SK-N-SH treated with all-trans-retinoic acid at 6 μM for 48 hours (cell line): ENCODE measurements around the gene TGFBI.

Experiments used
- ARNTL ChIP-seq: fragments of 450-650 bp; formaldehyde crosslinking; IDR thresholded peaks from 2 replicates; pipeline ENCODE4 v1.5.0; 2020; ENCODE audit warnings: low read depth, mild to moderate bottlenecking, moderate library complexity, borderline replicate concordance
- CSDC2 ChIP-seq: fragments of 250-450 bp; sonication (Bioruptor Pico); IDR thresholded peaks from 2 replicates; pipeline ENCODE4 v1.5.0; 2020; ENCODE audit warnings: mild to moderate bottlenecking, moderate library complexity
- GLIS3 ChIP-seq: fragments of 250-450 bp; sonication (Bioruptor Pico); IDR thresholded peaks from 2 replicates; pipeline ENCODE4 v1.5.0; 2020; ENCODE audit warnings: mild to moderate bottlenecking, moderate library complexity
- PATZ1 ChIP-seq: fragments of 250-450 bp; sonication (Bioruptor Pico); IDR thresholded peaks from 2 replicates; pipeline ENCODE4 v1.8.0; 2020; ENCODE audit warnings: mild to moderate bottlenecking, moderate library complexity, borderline replicate concordance
- POU6F1 ChIP-seq: fragments of 250-450 bp; sonication (Bioruptor Pico); IDR thresholded peaks from 2 replicates; pipeline ENCODE4 v1.8.0; 2021; ENCODE audit warnings: low read depth, mild to moderate bottlenecking, moderate library complexity, borderline replicate concordance
- PPARA ChIP-seq: fragments of 250-450 bp; sonication (Bioruptor Pico); IDR thresholded peaks from 2 replicates; pipeline ENCODE4 v1.5.0; 2020; ENCODE audit warnings: mild to moderate bottlenecking, borderline replicate concordance
- RARB ChIP-seq: fragments of 250-450 bp; sonication (Bioruptor Pico); IDR thresholded peaks from 2 replicates; pipeline ENCODE4 v1.8.0; 2021; ENCODE audit warnings: mild to moderate bottlenecking, moderate library complexity
- SNAI2 ChIP-seq: fragments of 250-450 bp; sonication (Bioruptor Pico); IDR thresholded peaks from 2 replicates; pipeline ENCODE4 v1.5.0; 2020; ENCODE audit warnings: mild to moderate bottlenecking, moderate library complexity
- ZC3H10 ChIP-seq: fragments of 250-450 bp; sonication (Bioruptor Pico); IDR thresholded peaks from 2 replicates; pipeline ENCODE4 v1.5.1; 2021; ENCODE audit warnings: mild to moderate bottlenecking, moderate library complexity
- ZFP3 ChIP-seq: fragments of 250-450 bp; sonication (Bioruptor Pico); IDR thresholded peaks from 2 replicates; pipeline ENCODE4 v1.5.0; 2020; ENCODE audit warnings: mild to moderate bottlenecking, moderate library complexity
- ZNF565 ChIP-seq: fragments of 450-650 bp; formaldehyde crosslinking; conservative IDR thresholded peaks from 2 replicates; pipeline ENCODE4 v1.5.0; 2020; ENCODE audit warnings: low read depth, mild to moderate bottlenecking, moderate library complexity
- ZNF70 ChIP-seq: fragments of 450-650 bp; formaldehyde crosslinking; IDR thresholded peaks from 2 replicates; pipeline ENCODE4 v1.5.0; 2020; ENCODE audit warnings: mild to moderate bottlenecking, moderate library complexity
- TF ChIP-seq, protein P1 (sequence below): fragments of 250-450 bp; sonication (Bioruptor Pico); IDR thresholded peaks from 2 replicates; pipeline ENCODE4 v1.5.1; 2020; ENCODE audit warnings: low read depth, mild to moderate bottlenecking, moderate library complexity
- TF ChIP-seq, protein P2 (sequence below): fragments of 250-450 bp; sonication (Bioruptor Pico); IDR thresholded peaks from 2 replicates; pipeline ENCODE4 v1.5.0; 2020; ENCODE audit warnings: mild to moderate bottlenecking, moderate library complexity

DNA sequence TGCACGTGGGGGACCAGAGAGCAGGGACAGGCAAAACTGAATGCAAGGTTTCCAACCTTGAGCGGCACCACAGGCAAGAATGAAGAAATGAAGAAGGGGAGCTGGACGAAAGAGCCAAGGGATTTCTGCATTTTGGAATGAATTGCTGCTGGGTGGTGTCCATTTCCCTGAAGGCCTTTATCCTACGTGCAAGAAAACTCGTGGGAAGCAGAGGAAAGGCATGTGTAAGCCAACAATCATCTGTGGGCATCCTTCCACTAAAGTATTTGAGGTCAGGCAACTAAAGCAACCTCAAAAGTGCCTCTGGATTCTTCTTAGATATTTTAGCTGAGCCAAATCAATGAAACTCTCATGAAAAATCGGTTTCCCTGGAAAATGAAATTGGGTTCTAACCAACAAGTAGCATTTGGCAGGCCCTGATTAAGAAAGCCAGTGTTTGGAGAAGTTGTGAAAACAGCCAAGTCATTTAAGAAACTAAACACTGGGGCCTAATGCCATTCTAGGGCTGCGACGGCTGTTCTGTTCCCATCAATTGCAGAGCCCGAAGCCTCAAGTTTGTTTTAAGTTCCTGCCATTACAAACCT, 4.7 kb upstream of the TGFBI start:
- TF ChIP-seq ZC3H10, result no peak
- no peak for TF ChIP-seq RARB (CRISPR knock-in tag)
- TF ChIP-seq, protein P1, sequence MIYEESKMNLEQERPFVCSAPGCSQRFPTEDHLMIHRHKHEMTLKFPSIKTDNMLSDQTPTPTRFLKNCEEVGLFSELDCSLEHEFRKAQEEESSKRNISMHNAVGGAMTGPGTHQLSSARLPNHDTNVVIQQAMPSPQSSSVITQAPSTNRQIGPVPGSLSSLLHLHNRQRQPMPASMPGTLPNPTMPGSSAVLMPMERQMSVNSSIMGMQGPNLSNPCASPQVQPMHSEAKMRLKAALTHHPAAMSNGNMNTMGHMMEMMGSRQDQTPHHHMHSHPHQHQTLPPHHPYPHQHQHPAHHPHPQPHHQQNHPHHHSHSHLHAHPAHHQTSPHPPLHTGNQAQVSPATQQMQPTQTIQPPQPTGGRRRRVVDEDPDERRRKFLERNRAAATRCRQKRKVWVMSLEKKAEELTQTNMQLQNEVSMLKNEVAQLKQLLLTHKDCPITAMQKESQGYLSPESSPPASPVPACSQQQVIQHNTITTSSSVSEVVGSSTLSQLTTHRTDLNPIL (CRISPR knock-in tag), result no peak
- no peak for TF ChIP-seq CSDC2 (CRISPR knock-in tag)
- TF ChIP-seq PPARA, result no peak
- no peak for TF ChIP-seq PATZ1 (CRISPR knock-in tag)
- TF ChIP-seq POU6F1 (CRISPR knock-in tag), result no peak
- no peak for TF ChIP-seq ARNTL
- no peak for TF ChIP-seq ZFP3 (CRISPR knock-in tag)
- TF ChIP-seq ZNF565 (CRISPR knock-in tag), result no peak
- no peak for TF ChIP-seq ZNF70
- TF ChIP-seq GLIS3 (CRISPR knock-in tag), result no peak
- TF ChIP-seq SNAI2 (CRISPR knock-in tag), result no peak
- TF ChIP-seq, protein P2, sequence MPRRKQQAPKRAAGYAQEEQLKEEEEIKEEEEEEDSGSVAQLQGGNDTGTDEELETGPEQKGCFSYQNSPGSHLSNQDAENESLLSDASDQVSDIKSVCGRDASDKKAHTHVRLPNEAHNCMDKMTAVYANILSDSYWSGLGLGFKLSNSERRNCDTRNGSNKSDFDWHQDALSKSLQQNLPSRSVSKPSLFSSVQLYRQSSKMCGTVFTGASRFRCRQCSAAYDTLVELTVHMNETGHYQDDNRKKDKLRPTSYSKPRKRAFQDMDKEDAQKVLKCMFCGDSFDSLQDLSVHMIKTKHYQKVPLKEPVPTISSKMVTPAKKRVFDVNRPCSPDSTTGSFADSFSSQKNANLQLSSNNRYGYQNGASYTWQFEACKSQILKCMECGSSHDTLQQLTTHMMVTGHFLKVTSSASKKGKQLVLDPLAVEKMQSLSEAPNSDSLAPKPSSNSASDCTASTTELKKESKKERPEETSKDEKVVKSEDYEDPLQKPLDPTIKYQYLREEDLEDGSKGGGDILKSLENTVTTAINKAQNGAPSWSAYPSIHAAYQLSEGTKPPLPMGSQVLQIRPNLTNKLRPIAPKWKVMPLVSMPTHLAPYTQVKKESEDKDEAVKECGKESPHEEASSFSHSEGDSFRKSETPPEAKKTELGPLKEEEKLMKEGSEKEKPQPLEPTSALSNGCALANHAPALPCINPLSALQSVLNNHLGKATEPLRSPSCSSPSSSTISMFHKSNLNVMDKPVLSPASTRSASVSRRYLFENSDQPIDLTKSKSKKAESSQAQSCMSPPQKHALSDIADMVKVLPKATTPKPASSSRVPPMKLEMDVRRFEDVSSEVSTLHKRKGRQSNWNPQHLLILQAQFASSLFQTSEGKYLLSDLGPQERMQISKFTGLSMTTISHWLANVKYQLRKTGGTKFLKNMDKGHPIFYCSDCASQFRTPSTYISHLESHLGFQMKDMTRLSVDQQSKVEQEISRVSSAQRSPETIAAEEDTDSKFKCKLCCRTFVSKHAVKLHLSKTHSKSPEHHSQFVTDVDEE (CRISPR knock-in tag), result no peak
